ENCODE measurements around the gene SEZ6L.

DNA sequence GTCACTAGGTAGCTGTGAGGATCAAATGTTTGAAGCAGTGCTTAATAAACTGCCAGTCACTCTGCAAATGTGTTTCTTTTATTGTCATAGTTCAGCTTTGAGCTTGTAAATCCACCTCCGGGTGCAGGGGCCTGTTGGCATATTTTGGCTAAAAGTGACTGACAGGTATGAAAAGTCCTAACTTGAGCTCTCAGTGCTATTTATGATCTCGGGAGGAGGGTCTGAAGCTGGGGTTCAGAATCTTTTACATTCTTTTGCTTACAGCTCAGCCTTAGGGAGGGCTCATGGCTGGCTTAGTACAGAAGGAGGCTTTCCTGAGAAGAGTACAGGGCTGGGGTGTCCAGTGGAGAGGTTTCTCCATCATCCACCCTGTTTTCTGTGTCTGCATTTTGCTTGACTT lies 261.3 kb downstream of the SEZ6L start:
- TF ChIP-seq, protein P1, sequence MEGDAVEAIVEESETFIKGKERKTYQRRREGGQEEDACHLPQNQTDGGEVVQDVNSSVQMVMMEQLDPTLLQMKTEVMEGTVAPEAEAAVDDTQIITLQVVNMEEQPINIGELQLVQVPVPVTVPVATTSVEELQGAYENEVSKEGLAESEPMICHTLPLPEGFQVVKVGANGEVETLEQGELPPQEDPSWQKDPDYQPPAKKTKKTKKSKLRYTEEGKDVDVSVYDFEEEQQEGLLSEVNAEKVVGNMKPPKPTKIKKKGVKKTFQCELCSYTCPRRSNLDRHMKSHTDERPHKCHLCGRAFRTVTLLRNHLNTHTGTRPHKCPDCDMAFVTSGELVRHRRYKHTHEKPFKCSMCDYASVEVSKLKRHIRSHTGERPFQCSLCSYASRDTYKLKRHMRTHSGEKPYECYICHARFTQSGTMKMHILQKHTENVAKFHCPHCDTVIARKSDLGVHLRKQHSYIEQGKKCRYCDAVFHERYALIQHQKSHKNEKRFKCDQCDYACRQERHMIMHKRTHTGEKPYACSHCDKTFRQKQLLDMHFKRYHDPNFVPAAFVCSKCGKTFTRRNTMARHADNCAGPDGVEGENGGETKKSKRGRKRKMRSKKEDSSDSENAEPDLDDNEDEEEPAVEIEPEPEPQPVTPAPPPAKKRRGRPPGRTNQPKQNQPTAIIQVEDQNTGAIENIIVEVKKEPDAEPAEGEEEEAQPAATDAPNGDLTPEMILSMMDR (IDR thresholded peaks at IDR 0.05; ENCODE audit: insufficient read depth, low read depth, low read length), result no peak
- TF ChIP-seq EZH2 (IDR thresholded peaks at IDR 0.05; ENCODE audit: insufficient read depth, low read length), result no peak
